ENCODE measurements around the gene MTHFD1L.
"Not testable (repeated sequence)": the region's sequence is repeated elsewhere in the genome, so short reads cannot be mapped to it uniquely, and the experiment has no call there.

The MTHFD1L gene

GRCh38 chr6:151041686-151042085, 176.2 kb downstream of the MTHFD1L start:
- DNase-seq (ENCODE audit: low read depth, low spot score): no peak

DNA sequence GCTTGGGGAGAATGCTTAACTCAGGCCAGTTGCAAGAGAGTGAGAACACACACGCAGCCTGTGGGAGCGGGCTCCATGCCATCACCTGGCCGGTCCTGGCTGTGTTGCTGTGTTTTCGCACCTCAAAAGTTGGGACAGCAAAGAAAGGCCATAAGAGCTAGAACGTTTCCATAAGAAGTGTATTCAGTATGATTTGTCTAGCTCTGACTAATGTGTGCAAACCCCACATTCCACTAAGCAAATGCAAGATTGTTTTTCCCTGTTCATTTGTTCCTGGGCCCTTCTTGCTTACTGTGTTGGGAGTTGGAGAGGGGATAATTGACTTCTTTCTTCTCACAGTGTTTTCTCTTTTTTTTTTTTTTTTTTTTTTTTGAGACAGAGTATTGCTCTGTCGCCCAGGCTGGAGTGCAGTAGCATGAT, 177.4 kb downstream of the MTHFD1L start:
- not testable (repeated sequence) for DNase-seq (ENCODE audit: low read depth, low spot score)

GRCh38 chr6:151043944-151044343, 178.4 kb downstream of the MTHFD1L start:
- DNase-seq (ENCODE audit: low read depth, low spot score): no peak

DNA sequence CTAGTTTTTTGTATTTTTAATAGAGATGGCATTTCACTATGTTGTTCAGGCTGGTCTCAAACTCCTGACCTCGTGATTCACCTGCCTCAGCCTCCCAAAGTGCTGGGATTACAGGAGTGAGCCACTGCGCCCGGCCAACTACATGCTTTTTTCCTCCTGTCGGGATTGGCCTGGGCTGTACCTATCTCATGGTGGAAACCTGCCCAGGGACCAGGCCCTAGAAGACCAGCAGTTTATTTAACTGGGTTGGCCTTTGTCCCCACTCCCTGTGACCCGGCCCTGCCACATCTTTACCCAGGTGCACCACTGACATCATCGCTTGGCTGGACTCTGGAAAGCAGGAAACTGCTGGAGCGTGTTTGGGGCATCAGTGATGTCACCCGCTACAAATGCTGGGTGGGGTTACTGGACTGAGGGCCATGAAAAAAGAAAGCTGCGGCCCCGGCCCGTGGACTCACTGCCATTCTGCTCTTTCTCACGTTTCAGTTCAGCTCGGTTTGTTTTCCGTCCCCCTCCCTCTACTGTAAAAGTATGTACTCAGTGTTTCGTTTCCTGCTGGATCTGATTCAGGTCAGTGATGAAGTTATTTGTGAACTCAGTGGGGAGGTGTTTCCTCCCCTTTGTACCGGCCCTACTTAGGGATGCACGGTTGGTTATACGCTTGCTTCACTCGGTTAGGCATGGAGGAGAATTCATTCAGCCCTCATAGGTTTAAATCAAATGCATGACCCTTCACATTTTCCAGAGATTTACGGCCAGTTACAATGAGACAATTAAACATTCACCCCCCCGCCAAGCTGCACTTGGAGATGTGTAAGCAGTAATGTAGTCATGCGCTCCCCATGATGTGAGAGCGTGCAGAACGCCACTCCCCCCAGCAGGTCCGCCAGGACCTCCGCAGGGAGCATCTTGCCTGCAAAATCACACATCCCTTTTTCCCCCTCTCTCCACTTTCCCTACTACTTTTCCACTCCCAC, 179.3 kb downstream of the MTHFD1L start:
- DNase-seq (ENCODE audit: low read depth, low spot score): no peak

DNA sequence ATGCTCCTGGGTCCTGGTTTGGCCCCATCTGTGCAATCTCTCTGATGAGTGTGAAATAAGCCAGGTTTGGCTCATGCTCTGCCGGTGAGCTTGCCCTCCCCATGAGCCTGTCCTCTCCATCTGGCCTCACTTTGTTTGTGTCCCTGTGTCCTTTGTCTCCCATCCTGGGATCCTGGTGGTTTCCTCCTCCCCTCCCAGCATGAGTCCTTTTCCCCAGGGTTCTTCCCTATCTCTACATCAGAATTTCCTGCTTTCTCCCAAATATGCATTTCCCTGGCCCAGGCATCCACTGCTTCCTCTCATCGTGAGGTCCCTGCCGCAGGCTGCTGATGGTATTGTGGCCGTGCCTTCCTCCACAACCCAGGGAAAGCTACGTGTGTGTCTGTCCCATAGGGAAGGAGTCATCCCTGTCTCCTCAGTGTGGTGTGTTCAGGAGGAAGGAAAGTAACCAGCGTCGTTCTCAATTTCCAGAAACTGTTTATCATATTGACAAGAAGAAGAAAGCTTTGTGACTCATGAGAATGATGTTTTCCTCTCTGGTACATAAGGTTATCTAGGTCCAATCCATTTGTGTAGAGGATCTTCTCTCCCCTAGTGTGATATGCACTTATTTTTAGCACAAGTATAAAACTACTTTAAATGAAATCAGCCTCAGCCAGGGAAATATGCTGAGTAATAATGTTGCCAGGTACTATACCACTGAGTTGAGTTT, 180.2 kb downstream of the MTHFD1L start:
- DNase-seq (ENCODE audit: low read depth, low spot score): not testable (repeated sequence)

- no peak for DNase-seq (ENCODE audit: low read depth, low spot score)
Observed at GRCh38 chr6:151051164-151051563, 185.7 kb downstream of the MTHFD1L start.

- DNase-seq (ENCODE audit: low read depth, low spot score): no peak
Observed at GRCh38 chr6:151052021-151052646, 186.6 kb downstream of the MTHFD1L start.

DNA sequence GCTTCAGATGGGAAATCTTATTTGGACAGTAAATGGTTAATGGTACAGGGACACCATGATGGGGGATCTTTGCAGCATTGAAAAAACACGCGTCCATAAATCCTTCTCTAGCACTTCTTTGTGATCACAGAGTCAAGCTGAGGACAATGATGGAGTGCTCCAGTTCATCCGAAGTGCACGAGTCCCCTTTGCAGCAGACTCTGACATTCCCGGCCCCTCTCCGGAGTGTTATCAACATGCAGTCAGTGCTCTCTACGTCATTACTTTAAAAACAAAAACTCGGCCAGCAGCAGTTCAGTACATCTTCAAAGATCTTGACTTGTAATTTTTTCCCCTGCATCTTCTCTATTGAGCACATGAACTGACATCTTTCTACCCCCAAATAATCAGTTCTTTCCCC, 188.8 kb downstream of the MTHFD1L start:
- DNase-seq (ENCODE audit: low read depth, low spot score): no peak

- no peak for DNase-seq (ENCODE audit: low read depth, low spot score)
Observed at GRCh38 chr6:151056230-151056907, 190.9 kb downstream of the MTHFD1L start.

GRCh38 chr6:151057061-151057460, 191.6 kb downstream of the MTHFD1L start:
- DNase-seq (ENCODE audit: low read depth, low spot score): no peak

- DNase-seq (ENCODE audit: low read depth, low spot score): no peak
Observed at GRCh38 chr6:151058021-151058733, 192.7 kb downstream of the MTHFD1L start.

DNA sequence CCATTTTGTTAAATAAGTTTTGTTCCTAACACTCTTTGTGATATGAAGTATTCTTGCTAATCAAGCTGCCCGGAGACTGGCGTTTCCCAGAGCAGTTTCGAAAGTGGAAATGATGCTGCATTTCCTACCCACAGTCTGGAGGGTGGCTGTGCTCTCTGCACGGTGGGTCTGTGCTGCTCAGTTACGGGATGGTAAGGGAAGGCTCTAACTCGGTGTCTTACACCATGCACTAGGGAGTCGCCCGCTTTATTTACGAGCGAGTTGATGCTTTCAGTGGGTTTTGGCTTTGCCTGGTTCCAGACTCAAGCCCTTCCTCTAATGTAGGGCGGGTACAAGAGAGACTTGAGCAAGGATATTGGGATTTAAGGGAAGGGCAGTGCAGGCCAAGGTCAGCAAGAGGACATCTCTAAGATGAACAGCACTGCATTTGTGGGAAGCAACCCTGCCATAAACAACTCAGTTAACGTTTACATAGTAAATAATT, 194.2 kb downstream of the MTHFD1L start:
- no peak for DNase-seq (ENCODE audit: low read depth, low spot score)

- no peak for DNase-seq (ENCODE audit: low read depth, low spot score)
Observed at GRCh38 chr6:151060096-151060765, 194.7 kb downstream of the MTHFD1L start.

DNA sequence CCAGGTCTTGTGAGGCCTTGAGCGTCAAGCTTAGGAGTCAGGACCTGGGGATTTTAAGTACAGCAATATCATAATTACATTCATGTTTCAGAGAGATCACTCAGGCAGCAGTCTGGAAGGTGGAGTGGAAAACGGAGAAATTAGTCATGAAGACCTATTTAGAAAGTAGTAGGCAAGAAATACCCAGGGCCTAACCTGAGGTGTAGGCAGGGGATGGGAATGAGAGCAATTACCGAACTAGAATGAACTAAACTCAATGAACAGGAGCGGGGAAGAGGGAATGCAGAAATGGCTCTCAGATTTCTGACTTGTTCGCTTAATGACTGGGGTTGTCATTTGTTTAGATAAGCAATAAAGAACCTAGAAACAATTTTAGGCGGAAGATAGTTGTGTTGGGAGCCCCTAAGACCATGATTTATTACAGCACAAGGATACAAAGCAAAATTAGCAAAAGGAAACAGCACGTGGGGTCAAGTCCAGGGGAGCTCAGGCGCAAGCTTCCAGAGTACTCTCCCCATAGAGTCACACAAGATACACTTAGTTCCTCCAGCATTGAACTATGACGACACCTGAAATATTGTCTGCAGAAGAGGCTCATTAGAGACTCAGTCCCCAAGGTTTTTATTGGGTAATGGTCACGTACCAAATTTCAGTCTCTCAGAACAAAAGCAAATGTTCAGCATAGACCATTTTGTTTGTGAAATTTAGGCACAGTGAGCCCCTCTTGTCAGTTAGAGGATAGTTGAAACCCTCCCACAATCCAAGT, 195.4 kb downstream of the MTHFD1L start:
- no peak for DNase-seq (ENCODE audit: low read depth, low spot score)

GRCh38 chr6:151063352-151063751, 197.8 kb downstream of the MTHFD1L start:
- DNase-seq (ENCODE audit: low read depth, low spot score): no peak

- no peak for DNase-seq (ENCODE audit: low read depth, low spot score)
Observed at GRCh38 chr6:151063842-151064647, 198.5 kb downstream of the MTHFD1L start.

- DNase-seq (ENCODE audit: low read depth, low spot score): no peak
Observed at GRCh38 chr6:151065027-151065815, 199.7 kb downstream of the MTHFD1L start.
